Neural progenitor cell (in vitro differentiated cells): ENCODE measurements around the gene RGS6.

Experiments
- CTCF ChIP-seq: fragments of 200-600 bp; sonication (generic); IDR thresholded peaks from 2 replicates; pipeline ENCODE4 v1.5.1; 2017; ENCODE audit warnings: antibody characterized with exemption, mild to moderate bottlenecking
- EZH2phosphoT487 ChIP-seq: fragments of 200-600 bp; sonication (generic); IDR thresholded peaks from 2 replicates; pipeline ENCODE4 v1.6.1; 2017; ENCODE audit warnings: antibody characterized with exemption

DNA sequence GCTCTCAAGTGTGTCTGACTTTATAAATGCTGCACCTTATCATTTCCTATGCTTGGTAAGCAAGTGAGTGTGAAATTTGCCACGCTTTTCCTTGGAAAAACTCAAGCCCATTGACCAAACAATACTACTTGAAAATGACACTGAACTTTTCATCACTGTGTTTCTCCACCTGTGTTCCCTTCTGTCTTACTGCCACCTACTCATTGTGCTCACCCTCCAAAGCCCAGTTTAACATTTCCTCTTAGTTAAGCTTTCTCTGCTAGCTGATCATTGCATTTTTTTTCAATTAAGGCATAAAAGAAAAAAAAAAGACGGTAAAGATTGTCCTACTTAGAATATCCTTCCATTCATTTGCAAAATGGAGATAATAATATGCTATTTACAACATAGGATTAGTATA, 516.0 kb downstream of the RGS6 start:
- TF ChIP-seq CTCF, result no peak
- no peak for TF ChIP-seq EZH2phosphoT487
